ENCODE data around the gene HS3ST1. TPM values are rescaled to one million over a fixed set of nuclear protein-coding genes. Genes with fewer than 3 reads are reported as not detected.

Gene HS3ST1
- polyA plus RNA-seq, 1 donor: 0.68 TPM

DNA sequence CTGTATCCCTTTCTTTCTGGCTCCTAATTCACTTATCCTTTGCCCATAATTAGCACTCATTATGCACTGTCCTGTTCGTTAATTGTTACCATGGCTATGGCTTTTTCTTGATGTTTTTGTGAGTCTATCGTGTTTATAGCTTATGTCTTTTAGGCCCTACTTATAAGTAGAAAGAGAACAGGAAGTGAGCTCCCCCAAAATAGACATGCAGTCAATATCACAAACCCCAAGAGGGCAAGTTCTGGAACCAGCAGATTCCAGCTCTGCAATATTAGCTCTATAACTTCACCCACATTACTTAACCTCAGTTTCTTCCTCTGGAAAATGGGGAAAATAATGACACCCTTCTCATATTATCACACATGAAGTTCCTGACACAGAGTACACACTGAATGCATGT is 7.4 kb upstream of the HS3ST1 start:
- DNase-seq: no peak

DNA sequence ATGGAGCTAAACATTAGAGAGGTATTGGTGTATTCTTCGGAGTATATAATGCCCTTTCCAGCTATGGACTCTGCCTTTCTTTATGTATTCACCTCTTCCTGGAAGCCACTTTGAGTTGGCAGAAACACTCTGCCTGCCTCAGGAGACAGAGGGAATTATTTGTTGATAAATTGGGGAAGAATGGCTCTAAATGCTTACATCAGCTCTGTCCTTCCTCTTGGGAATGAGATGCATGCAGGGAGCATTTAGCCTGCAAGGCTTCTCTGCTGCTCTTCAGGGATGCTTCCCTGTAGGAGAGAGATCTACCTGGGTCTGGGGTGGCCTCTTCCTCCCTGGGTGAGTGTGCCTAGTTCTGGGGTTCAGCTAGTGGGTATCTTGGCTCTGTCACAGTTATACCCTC is 6.9 kb upstream of the HS3ST1 start:
- DNase-seq: no peak

- no peak for DNase-seq
Measured at GRCh38 chr4:11431111-11431510, 2.4 kb upstream of the HS3ST1 start.

DNA sequence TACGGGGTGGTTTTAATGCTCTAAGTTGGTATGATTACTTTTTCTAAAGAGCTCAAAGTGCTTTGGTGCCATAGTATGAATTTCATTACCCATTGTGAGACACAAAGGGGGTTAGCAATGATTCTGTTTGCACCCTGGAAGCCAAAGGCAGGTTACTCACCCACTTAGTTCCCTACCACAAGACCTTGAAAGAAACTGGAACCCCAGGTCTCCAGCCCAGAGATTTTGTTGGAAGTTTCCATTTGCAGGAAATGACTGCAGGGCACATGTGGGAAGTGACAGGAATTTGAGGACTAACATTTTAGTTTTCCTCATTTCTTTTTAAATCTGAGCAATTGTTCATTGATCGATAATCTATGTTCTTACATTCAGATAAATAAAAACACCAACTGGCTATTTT is 1.8 kb upstream of the HS3ST1 start:
- no peak for DNase-seq

DNA sequence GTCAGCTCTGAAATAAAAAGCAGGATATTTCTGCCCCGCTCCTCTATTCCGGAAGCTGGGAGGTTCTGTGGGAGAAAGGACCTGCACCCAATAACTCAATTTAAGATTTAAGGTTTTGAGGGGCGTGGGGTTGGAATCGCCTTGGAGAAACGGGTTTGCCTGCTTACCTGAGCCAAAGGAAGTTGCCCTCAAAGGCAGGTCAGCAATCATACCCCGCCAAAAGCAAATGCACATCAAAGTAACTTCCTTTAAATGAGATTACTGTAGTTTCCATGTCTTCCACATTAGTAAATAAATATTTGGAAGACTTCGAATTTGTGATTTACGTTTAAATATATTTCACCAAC is 978 bp upstream of the HS3ST1 start:
- no peak for DNase-seq

GRCh38 chr4:11428899-11429698 is 405 bp upstream of the HS3ST1 start:
- peak; percentile 68 for DNase-seq

DNA sequence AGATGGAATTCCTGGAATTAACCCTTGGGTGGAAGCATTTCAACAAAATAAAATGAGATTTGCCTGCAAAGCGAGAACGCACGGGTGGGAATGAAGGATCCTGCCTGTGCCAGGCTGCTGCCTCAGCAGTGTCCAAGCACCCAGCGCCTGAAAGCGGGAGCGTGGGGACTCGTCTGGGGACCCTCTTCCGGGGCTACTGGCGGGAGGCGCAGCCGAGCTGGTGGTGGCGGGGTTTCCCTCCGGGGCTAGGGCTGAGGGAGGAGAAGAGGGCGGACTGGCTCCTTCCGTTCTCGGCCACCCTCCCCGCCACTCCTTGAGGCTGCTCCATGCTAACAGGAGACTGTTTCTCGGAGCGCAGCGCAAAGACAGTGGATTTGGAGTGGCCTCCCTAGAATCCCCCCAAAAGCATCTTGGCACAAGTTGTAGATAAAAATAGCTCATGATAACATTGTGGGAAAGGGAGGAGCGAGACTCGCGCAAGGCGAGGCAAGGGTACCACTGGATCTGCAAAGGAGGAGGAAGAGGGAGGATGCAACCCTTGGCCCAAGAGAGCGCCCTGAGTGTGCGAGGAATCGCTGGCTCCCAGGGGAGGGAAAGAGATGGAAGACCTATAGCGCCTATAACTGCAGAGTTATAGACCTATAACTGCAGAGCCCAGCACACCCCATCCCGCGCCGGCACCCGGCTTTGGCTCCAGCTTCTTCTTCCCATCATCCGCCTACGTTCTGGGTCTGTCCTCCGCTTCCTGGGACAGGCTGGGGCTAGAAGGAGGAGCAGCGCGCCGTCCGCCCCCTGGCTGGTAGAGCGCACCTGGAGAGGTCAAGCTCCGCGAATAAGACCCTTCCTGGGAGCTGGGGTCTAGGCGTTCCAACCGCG is 1.3 kb downstream of the HS3ST1 start:
- no peak for DNase-seq

DNA sequence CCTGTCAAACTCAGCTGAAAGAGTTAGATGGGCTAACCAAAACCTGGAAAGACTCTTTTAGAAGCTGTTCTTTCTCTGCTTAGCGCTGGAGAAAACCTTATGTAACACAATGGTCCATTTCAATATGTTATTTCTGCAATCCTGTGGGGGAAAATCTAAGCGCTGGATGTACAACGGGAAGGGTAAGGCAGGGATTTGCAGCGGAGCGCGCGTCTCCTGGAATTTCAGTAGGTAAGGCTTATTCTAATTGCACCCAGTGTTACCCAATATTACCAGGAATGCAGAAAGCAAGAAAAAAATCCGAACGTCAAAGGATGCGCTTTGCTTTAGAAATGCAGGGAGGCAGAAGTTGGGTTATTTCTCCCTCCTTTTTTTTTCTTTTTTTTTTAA is 2.0 kb downstream of the HS3ST1 start:
- DNase-seq: no peak

GRCh38 chr4:11426003-11426402 is 2.7 kb downstream of the HS3ST1 start:
- DNase-seq: no peak

DNA sequence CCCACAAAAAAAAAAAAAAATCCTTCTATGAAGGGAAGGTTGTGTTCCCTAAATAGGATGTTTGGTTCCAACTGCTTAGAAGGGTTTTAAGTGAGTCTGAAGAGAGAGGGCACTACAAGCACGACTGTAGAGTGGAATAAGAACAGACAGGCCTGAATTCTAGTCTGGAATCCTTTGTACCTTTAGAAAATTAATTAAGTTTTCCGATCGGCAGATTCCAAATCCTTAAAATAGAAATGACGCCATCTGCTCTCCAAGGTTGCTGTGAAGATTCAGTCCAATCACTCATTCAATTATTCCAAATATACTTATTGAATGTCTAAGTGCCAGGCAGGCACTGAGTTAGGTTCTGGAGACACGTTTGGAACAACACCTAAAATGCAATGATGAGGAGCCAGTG is 3.8 kb downstream of the HS3ST1 start:
- DNase-seq: no peak

GRCh38 chr4:11424000-11424399 is 4.7 kb downstream of the HS3ST1 start:
- no peak for DNase-seq

DNA sequence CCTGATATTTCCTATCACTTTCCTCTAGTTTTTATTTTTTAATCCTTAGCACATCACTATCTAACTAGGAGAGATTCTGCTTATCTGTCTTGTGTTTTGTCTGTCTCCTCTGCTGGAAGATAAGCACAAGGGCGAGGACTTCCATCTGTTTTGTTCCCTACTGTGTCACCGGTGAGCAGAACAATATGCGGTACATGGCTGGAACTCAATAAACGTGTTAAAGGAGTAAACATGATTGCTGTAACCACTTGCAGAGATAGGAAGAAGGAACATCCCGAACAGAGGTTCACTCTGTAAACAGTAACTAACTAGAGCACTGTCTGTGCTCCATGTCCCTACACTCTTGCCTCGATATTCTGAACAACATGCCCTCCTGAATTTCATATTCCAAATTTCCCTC is 5.2 kb downstream of the HS3ST1 start:
- DNase-seq: no peak

DNA sequence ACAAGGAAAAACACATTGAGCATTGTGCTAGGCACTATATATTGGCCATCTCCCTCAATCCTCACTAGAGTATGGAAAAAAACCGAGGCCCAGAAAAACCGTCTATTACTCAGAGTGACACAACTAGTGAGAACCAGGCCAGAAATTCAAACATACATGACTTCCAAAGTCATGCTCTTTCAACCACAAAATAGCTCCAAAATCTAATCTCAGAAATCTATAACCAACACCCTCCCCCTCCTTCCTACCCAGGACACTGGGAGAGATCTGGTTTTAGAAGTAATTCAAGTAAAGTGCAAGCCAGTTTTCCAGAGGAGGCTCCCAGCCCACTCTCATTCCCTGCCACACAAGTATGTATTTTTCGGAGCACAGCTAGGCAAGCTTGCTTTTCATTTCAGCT is 7.6 kb downstream of the HS3ST1 start:
- no peak for DNase-seq

- DNase-seq: no peak
Measured at GRCh38 chr4:11420327-11420726, 8.4 kb downstream of the HS3ST1 start.

DNA sequence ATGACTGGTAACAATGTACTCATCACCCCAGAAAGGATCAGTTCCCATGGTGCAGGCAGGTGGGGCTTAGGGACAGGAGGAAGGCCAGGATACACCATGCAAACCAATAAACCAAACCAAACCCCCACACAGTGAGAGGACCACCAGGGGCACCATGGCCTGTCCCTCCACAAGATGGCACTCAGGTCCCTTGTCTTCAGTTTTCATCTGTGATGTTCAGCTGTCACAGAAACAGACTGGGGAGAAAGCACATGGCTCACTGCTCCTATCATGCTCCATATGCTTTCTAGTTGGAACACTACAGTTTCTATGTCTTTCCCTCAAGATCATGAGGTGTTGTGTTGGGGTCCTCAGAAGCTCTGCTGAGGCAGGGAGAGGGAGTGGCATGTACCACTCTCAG is 10.1 kb downstream of the HS3ST1 start:
- no peak for DNase-seq

DNA sequence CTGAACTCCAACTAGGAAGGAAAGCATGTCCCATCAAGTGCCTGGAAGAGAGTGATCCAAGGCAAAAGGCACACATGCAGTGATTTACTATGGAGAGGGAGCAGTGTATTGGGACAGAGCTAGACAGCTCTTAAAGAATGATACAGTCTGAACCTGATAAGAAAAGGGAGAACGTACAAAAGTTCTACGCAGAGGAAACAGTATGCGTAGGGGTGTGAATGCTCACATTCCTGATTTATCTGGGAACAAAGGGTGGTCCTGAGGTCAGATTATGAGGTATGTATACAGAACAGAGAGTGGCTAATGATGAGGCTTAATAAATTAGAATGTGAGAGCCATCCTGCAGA is 12.0 kb downstream of the HS3ST1 start:
- no peak for DNase-seq

DNA sequence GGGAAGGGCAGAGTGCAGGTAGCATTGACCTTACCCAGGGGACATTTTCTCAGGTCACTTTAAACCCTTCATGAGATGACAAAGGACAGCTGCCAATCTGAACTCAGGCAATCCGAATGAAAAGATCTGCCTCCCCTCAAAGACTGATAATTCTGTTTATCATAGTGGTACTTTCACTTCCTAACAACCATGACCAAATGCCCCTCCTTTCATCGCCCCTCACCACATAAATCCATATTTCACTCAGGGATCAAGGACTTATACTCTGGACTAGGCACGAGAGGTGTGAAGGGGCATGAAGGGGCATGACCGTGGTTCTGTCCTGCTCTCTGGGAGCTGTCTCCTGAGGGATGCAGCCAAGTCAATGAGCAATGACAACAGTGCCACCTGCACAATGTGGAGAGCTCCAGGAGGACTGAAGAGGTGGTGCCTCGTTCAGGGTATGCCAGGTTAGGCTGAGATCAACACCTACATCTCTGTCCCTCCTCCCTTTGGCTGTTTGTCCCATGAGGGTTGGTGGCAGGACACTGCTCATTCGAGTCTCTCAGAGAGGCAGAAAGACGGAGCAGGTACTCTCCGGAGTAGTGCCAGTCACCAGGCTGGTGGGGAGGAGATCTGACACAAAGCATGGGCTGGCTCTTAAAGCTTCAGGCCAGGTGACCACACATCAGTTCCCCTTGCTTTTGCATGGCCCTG is 12.5 kb downstream of the HS3ST1 start:
- DNase-seq: no peak

DNA sequence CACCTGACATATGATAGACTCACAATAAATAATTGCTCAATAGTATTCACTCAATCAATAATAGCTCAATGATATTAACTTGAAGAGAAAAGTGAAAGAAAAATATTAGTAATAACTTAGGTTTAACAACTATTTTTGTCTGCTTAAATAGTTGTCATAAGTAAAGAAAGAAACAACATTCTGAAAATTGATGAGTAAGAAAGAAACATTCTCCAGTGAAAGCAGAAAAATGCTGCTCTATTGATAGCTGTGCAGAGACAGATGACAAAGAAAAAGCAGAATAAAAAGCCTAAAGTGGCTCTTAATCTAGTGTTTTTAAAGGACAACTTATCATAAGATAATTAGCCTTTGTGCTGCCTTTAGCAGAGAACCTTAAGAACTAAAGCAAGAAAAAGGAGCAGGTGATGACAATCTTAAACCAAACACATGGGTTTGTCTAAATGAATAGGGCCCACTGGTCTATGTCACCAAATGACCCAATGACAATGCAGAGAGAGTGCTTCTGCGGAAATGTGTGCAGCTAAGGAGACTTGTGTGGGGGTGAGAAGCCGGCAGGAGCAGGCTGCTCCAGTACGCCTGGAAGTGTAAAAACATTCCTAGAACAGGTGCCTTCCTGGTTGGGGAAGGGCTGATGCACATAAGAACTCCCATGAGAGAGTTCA is 13.2 kb downstream of the HS3ST1 start:
- no peak for DNase-seq

DNA sequence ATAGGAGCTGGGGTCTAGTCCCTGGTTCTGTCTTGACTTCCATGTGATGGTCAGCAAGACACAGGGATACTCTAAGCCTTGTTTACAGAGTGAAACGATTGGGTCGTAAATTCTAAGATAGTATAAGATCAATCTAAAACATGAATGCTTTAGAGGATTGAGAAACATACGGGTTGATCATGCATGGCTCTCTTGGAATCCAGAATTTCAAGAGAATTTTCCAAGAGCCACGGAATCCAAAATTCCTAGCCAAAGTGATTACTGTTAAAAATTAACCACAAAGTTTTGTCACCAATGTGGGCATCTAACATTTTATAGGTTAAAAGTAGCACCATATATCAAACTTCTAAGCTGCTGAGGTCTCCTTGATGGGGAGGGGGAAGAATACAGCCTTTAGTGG is 16.5 kb downstream of the HS3ST1 start:
- no peak for DNase-seq

DNA sequence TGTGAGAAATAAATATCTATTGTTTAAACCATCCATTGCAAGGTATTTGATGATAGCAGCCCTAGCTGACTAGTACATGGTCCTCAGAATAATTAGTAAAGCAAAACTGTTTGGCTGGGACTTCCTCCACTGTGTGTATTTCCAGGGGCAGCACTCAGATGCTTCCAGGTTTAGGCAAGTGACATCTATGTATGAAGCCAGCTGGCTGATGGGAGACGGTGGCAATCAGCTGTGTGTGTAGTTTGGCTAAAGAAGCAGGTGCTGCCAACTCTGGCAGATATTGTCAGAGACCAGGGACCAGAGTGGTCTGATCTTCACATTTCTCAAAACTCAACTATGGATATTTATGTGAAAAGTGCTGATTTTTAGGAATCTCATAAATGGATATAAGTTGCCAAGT is 19.1 kb downstream of the HS3ST1 start:
- no peak for DNase-seq

- DNase-seq: no peak
Measured at GRCh38 chr4:11408233-11408967, 20.3 kb downstream of the HS3ST1 start.

DNA sequence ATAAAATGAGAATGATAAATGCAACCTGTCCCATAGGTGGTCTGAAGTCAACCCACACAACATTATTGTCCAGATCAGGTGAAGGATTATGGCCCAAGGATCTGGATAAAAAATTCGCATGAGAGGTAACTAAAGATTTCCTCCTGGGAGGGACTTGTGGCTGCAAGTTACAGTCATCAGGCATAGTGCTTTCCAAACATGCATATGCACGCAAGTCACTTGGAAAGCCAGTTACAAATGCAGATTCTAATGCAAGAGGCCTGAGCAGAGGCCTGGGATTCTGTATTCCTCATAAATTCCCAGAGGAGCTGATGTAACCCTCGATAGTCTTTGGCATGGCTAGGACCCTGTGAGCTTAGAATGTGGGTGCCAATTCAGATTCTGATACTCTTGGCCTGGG is 21.1 kb downstream of the HS3ST1 start:
- no peak for DNase-seq

All from left kidney (tissue), 2 donors.